ENCODE measurements around the gene LONP1. TPM values are rescaled to one million over a fixed set of nuclear protein-coding genes. Genes with fewer than 3 reads are reported as not detected.

LONP1 gene
- total and polyA plus RNA-seq, 2 of the 8 experiments (the other 6 are each of a cell fraction or from before 2014, with no cell fraction given): 98.1 to 117 TPM

GRCh38 chr19:5655412-5655811 is 64.5 kb downstream of the LONP1 start:
- Histone ChIP-seq H4K5ac (ENCODE audit: insufficient read length, low read depth, low read length) (no peak overlapping the region), H4K91ac (replicated peaks; ENCODE audit: insufficient read length, low read length) (no peak overlapping the region), H4K20me1 (replicated peaks in 1 of 2; ENCODE audit: control insufficient read depth in 1 of 2, insufficient read depth in 2 of 2, low read length in 2 of 2) (peaks cover 0 to 6% of the 10 kb centered on the region in 2 experiments), H3K23ac (ENCODE audit: insufficient read length) (no peak overlapping the region), H3K27ac (ENCODE audit: low read depth, low read length) (no peak overlapping the region), H3K14ac (ENCODE audit: insufficient read length) (no peak overlapping the region), H3K36me3 (ENCODE audit: control insufficient read depth in 2 of 4, insufficient read depth in 4 of 4, low read length in 3 of 4) (peaks cover 43 to 87% (median 70%) of the 10 kb centered on the region in 4 experiments), H2BK15ac (ENCODE audit: low read length) (no peak overlapping the region), H3K79me1 (ENCODE audit: low read depth, low read length) (no peaks in the 10 kb centered on the region; the same call in 1 of the 2 replicates), H3K18ac (ENCODE audit: extremely low read depth, low read length) (no peak overlapping the region), H3K4me1 (replicated peaks in 1 of 4; ENCODE audit: control insufficient read depth in 3 of 4, insufficient read depth in 4 of 4, low read length in 3 of 4) (no peaks in the 10 kb centered on the region), H3K4ac (replicated peaks; ENCODE audit: insufficient read length, low read depth, low read length) (no peak overlapping the region), H3K9me3 (ENCODE audit: insufficient read depth in 2 of 2, low read depth in 1 of 2, low read length in 1 of 2) (no peaks in the 10 kb centered on the region), H3K56ac (replicated peaks; ENCODE audit: insufficient read length, low read depth, low read length) (no peak overlapping the region), H2AFZ (ENCODE audit: low read length) (no peak overlapping the region), H3K9ac (replicated peaks in 1 of 4; ENCODE audit: extremely low read depth in 1 of 4, low read depth in 3 of 4, low read length in 3 of 4) (no peak overlapping the region), H2BK120ac (replicated peaks; ENCODE audit: low read depth, low read length) (no peak overlapping the region), H4K8ac (ENCODE audit: extremely low read depth, insufficient read depth, low read length) (no peak overlapping the region), H2BK12ac (ENCODE audit: low read depth, low read length) (no peak overlapping the region), H3K4me3 (ENCODE audit: extremely low read depth in 1 of 4, insufficient read depth in 2 of 4, low read depth in 3 of 4, low read length in 4 of 4) (no peak overlapping the region), H2BK20ac (ENCODE audit: low read length) (no peak overlapping the region), H3K4me2 (ENCODE audit: insufficient read depth in 1 of 2, low read depth in 2 of 2, low read length in 2 of 2) (no peak overlapping the region), H2AK5ac (ENCODE audit: low read depth, low read length) (no peak overlapping the region), H2BK5ac (ENCODE audit: low read depth, low read length) (no peak overlapping the region), H3K23me2 (ENCODE audit: low read depth, low read length) (no peaks in the 10 kb centered on the region), H3K27me3 (replicated peaks in 1 of 4; ENCODE audit: control insufficient read depth in 3 of 4, extremely low read depth in 1 of 4, insufficient read depth in 3 of 4, low read length in 3 of 4) (no peaks in the 10 kb centered on the region), H3K79me2 (ENCODE audit: control insufficient read depth in 1 of 2, insufficient read depth in 2 of 2, low read length in 2 of 2) (no peaks in the 10 kb centered on the region)
- TF ChIP-seq GABPA (IDR thresholded peaks at IDR 0.05; ENCODE audit: borderline replicate concordance, insufficient read depth, low read length): no peak
- no peak for TF ChIP-seq YY1 (IDR thresholded peaks at IDR 0.05; ENCODE audit: low read depth, low read length)
- no peak for TF ChIP-seq TAF1 (IDR thresholded peaks at IDR 0.05; ENCODE audit: low read depth, low read length)
- no peak for DNase-seq (ENCODE audit: low read depth in 1 of 2, low spot score in 2 of 2)
- 90% methylated on average over 5 of the region's 5 CpGs; no CpG with 5 or more reads in 1 of the 2 experiments for WGBS, 2 experiments (ENCODE audit: extremely low coverage in 1 of 2, insufficient coverage in 1 of 2, insufficient read length in 1 of 2, insufficient replicate concordance in 2 of 2, low coverage in 1 of 2, low lambda C conversion rate in 2 of 2, missing lambda C conversion rate in 1 of 2)
- ChIA-PET POLR2A (ENCODE audit: partially characterized antibody) (interaction anchor here (1.2 kb wide), 1 partner anchor 34 kb away, joined by 4 read pairs; the partner anchor contains the start of gene RPL36), CTCF (ENCODE audit: partially characterized antibody) (interaction anchor here (1.4 kb wide), 1 partner anchor 34 kb away, joined by 3 read pairs; no protein-coding TSS in a partner anchor)
- FAIRE-seq: no peak

All from H1 (cell line).